Prostate gland (tissue), 2 donors: ENCODE results near the gene ASH1L. TPM values are rescaled to one million over a fixed set of nuclear protein-coding genes. Genes with fewer than 3 reads are reported as not detected.
A peak's percentile ranks its signal among the peaks of the same experiment; 100 is the strongest.

Experiments used
- DNase-seq: peaks from one replicate; pipeline ENCODE4 v3.0.0-alpha.2; 2019; ENCODE audit warnings: low spot score
- H3K27ac ChIP-seq, 2 donors: fragments of 200-600 bp; sonication (generic); 2 replicates each; pipeline ENCODE4 v1.5.1; 2017 to 2019
- H3K27me3 ChIP-seq: fragments of 200-600 bp; sonication (generic); replicated peaks from 2 replicates; pipeline ENCODE4 v1.5.1; 2019; ENCODE audit not compliant: insufficient read depth
- H3K36me3 ChIP-seq, 2 donors: fragments of 200-600 bp; sonication (generic); 1 replicate in 1 of 2; 2 replicates in 1 of 2; pipeline versions ENCODE4 v1.5.1 to v1.8.1; 2017 to 2019
- H3K4me1 ChIP-seq: fragments of 200-600 bp; sonication (generic); replicated peaks from 2 replicates; pipeline ENCODE4 v1.5.1; 2019
- H3K4me3 ChIP-seq, 2 donors: fragments of 200-600 bp; sonication (generic); 2 replicates each; pipeline ENCODE4 v1.5.1; 2017 to 2019
- H3K9me3 ChIP-seq: fragments of 200-600 bp; sonication (generic); 2 replicates; pipeline ENCODE4 v1.5.1; 2017
- CTCF ChIP-seq, 4 experiments: fragments of 200-600 bp in 2 of 4; fragments of 450-650 bp in 2 of 4; sonication (generic) in 2 of 4; IDR thresholded peaks; 1 replicate in 3 of 4; 2 replicates in 1 of 4; pipeline ENCODE4 v1.5.1; 2016 to 2019; ENCODE audit warnings: antibody characterized with exemption in 4 of 4, mild to moderate bottlenecking in 2 of 4, moderate library complexity in 2 of 4
- POLR2A ChIP-seq: fragments of 450-650 bp; IDR thresholded peaks from one replicate; pipeline ENCODE4 v1.6.1; 2016; ENCODE audit warnings: antibody characterized with exemption, mild to moderate bottlenecking
- POLR2AphosphoS5 ChIP-seq: sonication (generic); formaldehyde crosslinking; IDR thresholded peaks from one replicate; pipeline ENCODE4 v1.6.1; 2017; ENCODE audit warnings: antibody characterized with exemption
- WGBS: methylation state at CpG from one replicate; pipeline ENCODE4 v1.1.5; 2018; 5-methylcytosine and 5-hydroxymethylcytosine counted together
- intact Hi-C: fragments of 100-400 bp; cut with DNase I; formaldehyde crosslinking; loops from one replicate; pipeline ENCODE4 v1.14.2; 2022
- total RNA-seq, 2 donors: library from RNA; depleted of rRNA; stranded (reverse); fragments of >200 nt; gene quantifications; one replicate each; pipeline ENCODE4 v1.1.0, GENCODE V29; 2016

Gene ASH1L
- total RNA-seq, 2 donors from 2014 or later: 53.1 to 66.2 TPM

GRCh38 chr1:155309423-155310021 is 253.1 kb downstream of the ASH1L start:
- Histone ChIP-seq H3K27ac (peak overlapping the region; percentile 89 to 92), H3K4me1 (peaks cover 5% of the 10 kb centered on the region), H3K27me3 (no peaks in the 10 kb centered on the region), H3K36me3 (no peaks in the 10 kb centered on the region), H3K4me3 (peak overlapping the region; percentile 76 to 79), H3K9me3 (no peaks in the 10 kb centered on the region)
- DNase-seq: peak; percentile 27
- 12% methylated on average over 11 of the region's 11 CpGs for WGBS
- no peak for TF ChIP-seq POLR2AphosphoS5
- no peak for TF ChIP-seq POLR2A
- no peak for TF ChIP-seq CTCF (IDR thresholded peaks at IDR 0.05)
- intact Hi-C loops: loop anchor here (2.0 to 5.0 kb wide), 2 partner anchors 15 to 57 kb away; no protein-coding TSS in a partner anchor

- WGBS: under 1% methylated on average over 48 of the region's 51 CpGs
- Histone ChIP-seq H3K4me1 (peaks cover 5% of the 10 kb centered on the region), H3K36me3 (no peaks in the 10 kb centered on the region), H3K27me3 (no peaks in the 10 kb centered on the region), H3K9me3 (no peaks in the 10 kb centered on the region), H3K4me3 (peak within 1 kb of the TSS; percentile 76 to 79), H3K27ac (peak within 1 kb of the TSS; percentile 89 to 92)
- TF ChIP-seq POLR2AphosphoS5 (peak; percentile 100), POLR2A (peak; percentile 62), CTCF (IDR thresholded peaks at IDR 0.05) (peak in 2 of 4 experiments; percentile 58 to 72)
- peak; percentile 99 for DNase-seq
- intact Hi-C loops: loop anchor here (2.0 to 5.0 kb wide), 2 partner anchors 16 to 56 kb away; no protein-coding TSS in a partner anchor
Measured at GRCh38 chr1:155308493-155309422, 253.8 kb downstream of the ASH1L start, which contains the start of gene FDPS. TSS of gene FDPS (plus strand) at chr1:155308866. CDS start at chr1:155309790, 924 bp downstream.

GRCh38 chr1:155307247-155307740 is 255.3 kb downstream of the ASH1L start:
- Histone ChIP-seq H3K27ac (peak overlapping the region in 1 of 2 donors; percentile 92), H3K4me1 (peaks cover 5% of the 10 kb centered on the region), H3K36me3 (no peaks in the 10 kb centered on the region), H3K27me3 (no peaks in the 10 kb centered on the region), H3K4me3 (no peak overlapping the region), H3K9me3 (no peaks in the 10 kb centered on the region)
- no peak for DNase-seq
- WGBS: 52% methylated on average over 6 of the region's 6 CpGs
- TF ChIP-seq POLR2A: no peak
- no peak for TF ChIP-seq CTCF (IDR thresholded peaks at IDR 0.05)
- no peak for TF ChIP-seq POLR2AphosphoS5
- intact Hi-C loops: loop anchor here (5.0 kb wide), 1 partner anchor 55 kb away; no protein-coding TSS in a partner anchor

GRCh38 chr1:155305881-155306391 is 256.7 kb downstream of the ASH1L start:
- H3K27me3 ChIP-seq: no peaks in the 10 kb centered on the region
- 67% methylated on average over 7 of the region's 7 CpGs for WGBS
- H3K27ac ChIP-seq: no peak overlapping the region
- H3K4me3 ChIP-seq: no peak overlapping the region
- TF ChIP-seq POLR2A (no peak), CTCF (IDR thresholded peaks at IDR 0.05) (no peak), POLR2AphosphoS5 (no peak)
- H3K36me3 ChIP-seq: no peaks in the 10 kb centered on the region
- intact Hi-C loops: loop anchor here (5.0 kb wide), 1 partner anchor 54 kb away; no protein-coding TSS in a partner anchor
- H3K9me3 ChIP-seq: no peaks in the 10 kb centered on the region
- peaks cover 5% of the 10 kb centered on the region for H3K4me1 ChIP-seq
- DNase-seq: no peak
